ENCODE results near the gene FUT8. TPM values are rescaled to one million over a fixed set of nuclear protein-coding genes. Genes with fewer than 3 reads are reported as not detected.

FUT8 gene
- polyA plus RNA-seq, 1 of the 3 experiments (the other 2 are of a cell fraction) = 31.7 TPM

DNA sequence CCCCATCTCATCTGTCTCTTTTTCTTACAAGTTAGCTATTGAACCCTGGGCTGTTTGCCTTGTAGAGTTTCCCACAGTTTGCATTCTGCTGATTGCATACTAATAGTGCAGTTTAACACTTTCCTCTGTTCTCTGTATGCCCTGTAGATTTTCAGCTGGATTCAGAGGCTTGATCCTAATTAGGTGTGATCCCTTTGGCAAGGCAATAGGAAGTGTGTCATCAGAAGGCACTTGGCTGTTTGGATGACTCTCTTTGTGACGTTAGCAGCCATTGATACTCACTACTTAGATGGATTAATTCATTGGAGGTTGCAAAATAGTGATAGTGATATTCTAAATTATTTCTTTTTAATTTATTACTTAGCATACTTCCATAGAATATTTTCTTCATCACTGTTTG is 33.6 kb downstream of the FUT8 start:
- no peak overlapping the region for H3K9ac ChIP-seq
- no peaks in the 10 kb centered on the region for H3K4me1 ChIP-seq (ENCODE audit: control insufficient read depth in 1 of 2, insufficient read depth in 2 of 2, low read depth in 1 of 2, low read length in 1 of 2)
- ChIA-PET CTCF (interaction anchor here (0.5 to 1.5 kb wide), 2 partner anchors 378 to 1001 kb away, joined by 3 to 6 read pairs; no protein-coding TSS in a partner anchor), POLR2A (no interaction called here)
- H3K79me2 ChIP-seq (ENCODE audit: insufficient read depth) = peaks cover 91% of the 10 kb centered on the region
- TF ChIP-seq FOSL2 (IDR thresholded peaks at IDR 0.05; ENCODE audit: borderline replicate concordance, low read depth) (peak; percentile 57; the same call in 1 of the 2 replicates), SMC3 (IDR thresholded peaks at IDR 0.05; ENCODE audit: low read depth, low read length) (no peak), JUND (IDR thresholded peaks at IDR 0.05) (peak; percentile 58; the same call in 1 of the 2 replicates), TCF12 (IDR thresholded peaks at IDR 0.05) (peak; percentile 68; the same call in 1 of the 2 replicates), MAX (IDR thresholded peaks at IDR 0.05; ENCODE audit: low read depth) (no peak), NFIC (IDR thresholded peaks at IDR 0.05; ENCODE audit: borderline replicate concordance) (peak; percentile 90), EP300 (IDR thresholded peaks at IDR 0.05; ENCODE audit: borderline replicate concordance in 1 of 2, low read depth in 1 of 2, low read length in 1 of 2) (peak in 1 of 2 experiments; percentile 58; a peak in 1 of 4 replicates)
- TF ChIP-seq, protein P1, sequence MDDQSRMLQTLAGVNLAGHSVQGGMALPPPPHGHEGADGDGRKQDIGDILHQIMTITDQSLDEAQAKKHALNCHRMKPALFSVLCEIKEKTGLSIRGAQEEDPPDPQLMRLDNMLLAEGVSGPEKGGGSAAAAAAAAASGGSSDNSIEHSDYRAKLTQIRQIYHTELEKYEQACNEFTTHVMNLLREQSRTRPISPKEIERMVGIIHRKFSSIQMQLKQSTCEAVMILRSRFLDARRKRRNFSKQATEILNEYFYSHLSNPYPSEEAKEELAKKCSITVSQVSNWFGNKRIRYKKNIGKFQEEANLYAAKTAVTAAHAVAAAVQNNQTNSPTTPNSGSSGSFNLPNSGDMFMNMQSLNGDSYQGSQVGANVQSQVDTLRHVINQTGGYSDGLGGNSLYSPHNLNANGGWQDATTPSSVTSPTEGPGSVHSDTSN (IDR thresholded peaks at IDR 0.05) = peak; percentile 94
- 25% methylated on average over 1 of the region's 1 CpG for WGBS (ENCODE audit: low lambda C conversion rate)
- H3K27me3 ChIP-seq (ENCODE audit: insufficient read depth) = no peaks in the 10 kb centered on the region
- peaks cover 11% of the 10 kb centered on the region for H3F3A ChIP-seq (replicated peaks; ENCODE audit: insufficient read depth)
- no peak for DNase-seq
- no peaks in the 10 kb centered on the region for H4K20me1 ChIP-seq (ENCODE audit: insufficient read depth)
- no peak overlapping the region for H2AFZ ChIP-seq (ENCODE audit: low read depth)
- H3K27ac ChIP-seq (ENCODE audit: low read depth in 2 of 2, low read length in 1 of 2) = peak overlapping the region in 1 of 2 experiments; percentile 58; a peak in 1 of 4 replicates
- H3K4me3 ChIP-seq (ENCODE audit: low read depth in 2 of 2, low read length in 1 of 2) = no peak overlapping the region
- H3K36me3 ChIP-seq (replicated peaks in 1 of 2; ENCODE audit: control insufficient read depth in 1 of 2, insufficient read depth in 2 of 2, low read length in 1 of 2) = peaks cover 2 to 6% of the 10 kb centered on the region in 2 experiments
- H3K4me2 ChIP-seq = no peak overlapping the region
- no peaks in the 10 kb centered on the region for H3K9me2 ChIP-seq
- no peaks in the 10 kb centered on the region for H3K9me3 ChIP-seq

DNA sequence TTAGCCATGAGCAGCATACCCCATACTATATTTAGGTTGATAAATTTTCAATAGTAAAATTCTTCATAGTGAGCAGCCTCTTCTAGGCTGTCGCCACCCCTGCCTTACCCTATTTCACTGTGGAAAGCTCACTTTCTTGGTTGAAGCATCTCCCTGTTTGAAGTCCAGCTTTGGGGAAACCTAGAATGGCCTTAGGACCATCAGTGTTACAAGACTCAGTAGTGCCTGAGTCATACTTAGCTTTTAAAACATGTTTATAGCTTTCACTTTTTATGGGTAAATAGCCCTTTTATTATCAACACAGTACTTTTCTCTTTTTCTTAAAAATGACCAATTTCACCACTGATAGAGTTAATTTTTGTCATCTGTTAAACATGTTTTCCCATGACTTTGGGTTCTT is 37.1 kb downstream of the FUT8 start:
- no peak overlapping the region for H2AFZ ChIP-seq (ENCODE audit: low read depth)
- WGBS (ENCODE audit: low lambda C conversion rate) = 94% methylated on average over 1 of the region's 1 CpG
- H3K9ac ChIP-seq = no peak overlapping the region
- peaks cover 2 to 11% of the 10 kb centered on the region in 2 experiments for H3K36me3 ChIP-seq (replicated peaks in 1 of 2; ENCODE audit: control insufficient read depth in 1 of 2, insufficient read depth in 2 of 2, low read length in 1 of 2)
- no peak for DNase-seq
- CTCF ChIA-PET = no interaction called here
- H3K4me3 ChIP-seq (ENCODE audit: low read depth in 2 of 2, low read length in 1 of 2) = no peak overlapping the region
- TF ChIP-seq FOXM1 (IDR thresholded peaks at IDR 0.05; ENCODE audit: low read depth) (no peak), RFX5 (IDR thresholded peaks at IDR 0.05; ENCODE audit: low read length) (no peak), TCF12 (IDR thresholded peaks at IDR 0.05) (no peak), SIN3A (IDR thresholded peaks at IDR 0.05; ENCODE audit: borderline replicate concordance, low read depth, low read length) (no peak), FOSL2 (IDR thresholded peaks at IDR 0.05; ENCODE audit: borderline replicate concordance, low read depth) (no peak), CHD2 (IDR thresholded peaks at IDR 0.05; ENCODE audit: low read length, partially characterized antibody) (no peak), MEF2A (IDR thresholded peaks at IDR 0.05; ENCODE audit: borderline replicate concordance, low read depth) (no peak), NFIC (IDR thresholded peaks at IDR 0.05; ENCODE audit: borderline replicate concordance) (no peak), POLR2AphosphoS5 (IDR thresholded peaks at IDR 0.05; ENCODE audit: low read depth, low read length) (no peak)
- TF ChIP-seq, protein P2, sequence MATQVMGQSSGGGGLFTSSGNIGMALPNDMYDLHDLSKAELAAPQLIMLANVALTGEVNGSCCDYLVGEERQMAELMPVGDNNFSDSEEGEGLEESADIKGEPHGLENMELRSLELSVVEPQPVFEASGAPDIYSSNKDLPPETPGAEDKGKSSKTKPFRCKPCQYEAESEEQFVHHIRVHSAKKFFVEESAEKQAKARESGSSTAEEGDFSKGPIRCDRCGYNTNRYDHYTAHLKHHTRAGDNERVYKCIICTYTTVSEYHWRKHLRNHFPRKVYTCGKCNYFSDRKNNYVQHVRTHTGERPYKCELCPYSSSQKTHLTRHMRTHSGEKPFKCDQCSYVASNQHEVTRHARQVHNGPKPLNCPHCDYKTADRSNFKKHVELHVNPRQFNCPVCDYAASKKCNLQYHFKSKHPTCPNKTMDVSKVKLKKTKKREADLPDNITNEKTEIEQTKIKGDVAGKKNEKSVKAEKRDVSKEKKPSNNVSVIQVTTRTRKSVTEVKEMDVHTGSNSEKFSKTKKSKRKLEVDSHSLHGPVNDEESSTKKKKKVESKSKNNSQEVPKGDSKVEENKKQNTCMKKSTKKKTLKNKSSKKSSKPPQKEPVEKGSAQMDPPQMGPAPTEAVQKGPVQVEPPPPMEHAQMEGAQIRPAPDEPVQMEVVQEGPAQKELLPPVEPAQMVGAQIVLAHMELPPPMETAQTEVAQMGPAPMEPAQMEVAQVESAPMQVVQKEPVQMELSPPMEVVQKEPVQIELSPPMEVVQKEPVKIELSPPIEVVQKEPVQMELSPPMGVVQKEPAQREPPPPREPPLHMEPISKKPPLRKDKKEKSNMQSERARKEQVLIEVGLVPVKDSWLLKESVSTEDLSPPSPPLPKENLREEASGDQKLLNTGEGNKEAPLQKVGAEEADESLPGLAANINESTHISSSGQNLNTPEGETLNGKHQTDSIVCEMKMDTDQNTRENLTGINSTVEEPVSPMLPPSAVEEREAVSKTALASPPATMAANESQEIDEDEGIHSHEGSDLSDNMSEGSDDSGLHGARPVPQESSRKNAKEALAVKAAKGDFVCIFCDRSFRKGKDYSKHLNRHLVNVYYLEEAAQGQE (IDR thresholded peaks at IDR 0.05; ENCODE audit: low read depth, low read length) = no peak
- TF ChIP-seq, protein P1 (IDR thresholded peaks at IDR 0.05) = no peak
- no peaks in the 10 kb centered on the region for H3K9me2 ChIP-seq
- no peaks in the 10 kb centered on the region for H3F3A ChIP-seq (replicated peaks; ENCODE audit: insufficient read depth)
- no peak overlapping the region for H3K27ac ChIP-seq (ENCODE audit: low read depth in 2 of 2, low read length in 1 of 2)
- no peaks in the 10 kb centered on the region; a peak in 2 of 4 replicates for H3K4me1 ChIP-seq (ENCODE audit: control insufficient read depth in 1 of 2, insufficient read depth in 2 of 2, low read depth in 1 of 2, low read length in 1 of 2)
- no peak overlapping the region for H3K4me2 ChIP-seq
- POLR2A ChIA-PET = no interaction called here
- no peaks in the 10 kb centered on the region for H3K27me3 ChIP-seq (ENCODE audit: insufficient read depth)
- H4K20me1 ChIP-seq (ENCODE audit: insufficient read depth) = no peaks in the 10 kb centered on the region
- peaks cover 93% of the 10 kb centered on the region for H3K79me2 ChIP-seq (ENCODE audit: insufficient read depth)
- H3K9me3 ChIP-seq = no peaks in the 10 kb centered on the region
